Measurements from ENCODE around the gene ELK3. TPM values are rescaled to one million over a fixed set of nuclear protein-coding genes. Genes with fewer than 3 reads are reported as not detected.
A peak's percentile ranks its signal among the peaks of the same experiment; 100 is the strongest.

The ELK3 gene
- total RNA-seq, 1 donor from 2014 or later: 31.9 TPM

- DNase-seq (ENCODE audit: low read depth, low spot score): no peak
Observed at GRCh38 chr12:96234591-96235483, 40.7 kb downstream of the ELK3 start.

GRCh38 chr12:96235484-96235826 lies 41.3 kb downstream of the ELK3 start:
- DNase-seq (ENCODE audit: low read depth, low spot score): no peak

GRCh38 chr12:96236221-96236822 lies 42.1 kb downstream of the ELK3 start:
- no peak for DNase-seq (ENCODE audit: low read depth, low spot score)

- DNase-seq (ENCODE audit: low read depth, low spot score): no peak
Observed at GRCh38 chr12:96237035-96237434, 42.9 kb downstream of the ELK3 start.

- DNase-seq (ENCODE audit: low read depth, low spot score): peak; percentile 88
Observed at GRCh38 chr12:96237465-96238077, 43.4 kb downstream of the ELK3 start.

DNA sequence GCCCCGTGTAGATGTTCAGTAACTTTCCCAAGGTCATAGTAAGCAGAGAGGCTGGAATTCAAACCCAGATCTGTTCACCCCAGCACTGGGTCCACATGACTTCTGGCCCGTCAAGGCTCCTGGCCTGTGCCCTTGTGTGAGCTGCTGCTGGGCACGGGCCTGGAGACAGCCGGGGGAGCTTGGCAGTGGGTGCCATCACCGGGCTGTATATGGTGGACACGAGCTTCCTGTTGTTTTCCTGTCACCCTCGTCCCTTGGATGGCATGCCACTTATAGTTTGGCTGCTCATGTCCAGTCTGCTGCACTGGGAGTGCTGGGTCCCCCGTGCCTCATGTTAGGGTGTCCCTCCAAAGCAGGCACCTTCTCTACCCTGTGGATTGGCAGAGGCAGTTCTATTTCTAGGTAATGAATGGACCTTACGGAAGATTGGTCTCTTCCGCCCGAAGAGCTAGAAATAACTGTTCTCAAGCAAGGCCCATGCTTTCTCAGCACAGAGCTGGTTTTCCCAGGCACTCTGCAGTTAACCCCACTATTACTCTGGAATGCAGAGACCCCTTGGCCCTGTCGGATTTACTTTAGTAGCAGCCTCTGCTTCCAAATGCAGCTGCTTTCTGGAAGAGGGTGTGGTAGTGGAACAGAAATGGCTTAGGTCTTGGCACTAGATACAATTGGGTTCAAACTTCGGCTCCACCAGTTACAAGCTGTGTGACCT lies 44.3 kb downstream of the ELK3 start:
- DNase-seq (ENCODE audit: low read depth, low spot score): no peak

DNA sequence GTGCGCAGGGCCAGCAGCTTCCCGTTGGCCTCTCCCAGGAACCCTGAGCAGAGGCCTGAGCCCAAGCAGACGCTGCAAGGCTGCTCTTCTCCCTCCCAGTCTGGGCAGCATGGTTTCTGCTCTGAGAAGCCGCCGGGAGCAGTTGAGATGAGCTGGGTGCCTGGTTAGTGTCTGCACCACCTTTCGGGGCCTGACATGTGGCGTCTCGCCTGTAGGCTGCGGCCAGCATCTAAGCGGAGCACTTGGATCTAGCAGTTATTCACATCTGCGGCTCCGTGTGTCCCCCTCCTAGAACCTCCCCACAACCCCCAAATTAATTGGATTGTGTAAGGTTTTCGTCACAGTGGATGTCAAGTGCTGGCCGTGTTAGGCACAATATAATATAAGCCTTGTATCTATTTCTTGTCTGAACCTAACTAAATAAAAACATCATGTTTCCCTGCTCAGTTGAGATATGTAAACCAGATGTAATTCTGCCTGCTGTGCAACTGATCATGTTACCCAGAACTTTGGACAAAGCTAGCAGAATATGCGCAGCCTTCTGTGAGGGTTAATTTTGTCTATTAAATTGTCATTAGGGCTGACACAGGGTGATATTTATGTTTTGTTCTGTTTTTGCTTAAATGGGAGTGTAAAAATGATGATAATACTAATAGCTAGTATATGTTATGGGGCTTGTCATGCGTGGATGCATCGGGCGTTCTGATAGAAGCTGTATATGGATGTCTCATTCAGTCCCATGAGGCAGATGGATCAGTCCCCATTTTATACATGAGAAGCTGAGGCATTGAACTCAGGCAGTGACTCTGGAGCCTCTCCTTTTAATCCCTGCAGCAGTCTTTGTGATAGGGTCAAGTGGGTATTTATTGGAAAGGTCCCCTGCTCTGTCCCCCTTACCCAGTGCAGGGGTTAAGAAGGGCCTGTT lies 45.8 kb downstream of the ELK3 start:
- DNase-seq (ENCODE audit: low read depth, low spot score): no peak

GRCh38 chr12:96240656-96241055 lies 46.5 kb downstream of the ELK3 start:
- DNase-seq (ENCODE audit: low read depth, low spot score): no peak

DNA sequence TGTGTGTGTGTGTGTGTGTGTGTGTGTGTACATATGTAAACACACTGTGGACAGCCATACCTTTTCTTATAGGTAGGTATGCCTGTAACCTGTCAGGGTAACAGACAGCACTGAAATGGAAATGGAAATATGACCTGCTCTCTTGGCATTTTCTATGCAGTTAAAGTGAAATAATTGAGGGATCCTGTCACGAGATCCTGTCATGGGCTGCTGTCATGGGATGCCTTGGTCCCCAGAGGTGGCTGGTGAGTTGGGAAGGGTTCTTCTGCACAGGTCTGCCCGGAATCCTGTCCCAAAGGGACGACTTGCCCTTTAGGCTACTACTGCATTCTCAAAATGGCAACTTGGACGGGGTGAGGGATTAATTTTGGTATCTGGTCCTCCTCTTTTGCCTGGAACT lies 47.3 kb downstream of the ELK3 start:
- no peak for DNase-seq (ENCODE audit: low read depth, low spot score)

GRCh38 chr12:96241846-96242256 lies 47.7 kb downstream of the ELK3 start:
- no peak for DNase-seq (ENCODE audit: low read depth, low spot score)

- DNase-seq (ENCODE audit: low read depth, low spot score): no peak
Observed at GRCh38 chr12:96242597-96242996, 48.4 kb downstream of the ELK3 start.

GRCh38 chr12:96244826-96245225 lies 50.7 kb downstream of the ELK3 start:
- DNase-seq (ENCODE audit: low read depth, low spot score): no peak

DNA sequence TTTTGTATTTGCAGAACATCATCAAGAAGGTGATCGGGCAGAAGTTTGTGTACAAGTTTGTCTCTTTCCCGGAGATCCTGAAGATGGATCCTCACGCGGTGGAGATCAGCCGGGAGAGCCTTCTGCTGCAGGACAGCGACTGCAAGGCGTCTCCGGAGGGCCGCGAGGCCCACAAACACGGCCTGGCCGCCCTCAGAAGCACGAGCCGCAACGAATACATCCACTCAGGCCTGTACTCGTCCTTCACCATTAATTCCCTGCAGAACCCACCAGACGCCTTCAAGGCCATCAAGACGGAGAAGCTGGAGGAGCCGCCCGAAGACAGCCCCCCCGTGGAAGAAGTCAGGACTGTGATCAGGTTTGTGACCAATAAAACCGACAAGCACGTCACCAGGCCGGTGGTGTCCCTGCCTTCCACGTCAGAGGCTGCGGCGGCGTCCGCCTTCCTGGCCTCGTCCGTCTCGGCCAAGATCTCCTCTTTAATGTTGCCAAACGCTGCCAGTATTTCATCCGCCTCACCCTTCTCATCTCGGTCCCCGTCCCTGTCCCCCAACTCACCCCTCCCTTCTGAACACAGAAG lies 52.8 kb downstream of the ELK3 start:
- DNase-seq (ENCODE audit: low read depth, low spot score): no peak

GRCh38 chr12:96247563-96247962 lies 53.4 kb downstream of the ELK3 start:
- no peak for DNase-seq (ENCODE audit: low read depth, low spot score)

GRCh38 chr12:96248136-96248931 lies 54.2 kb downstream of the ELK3 start:
- DNase-seq (ENCODE audit: low read depth, low spot score): no peak

- no peak for DNase-seq (ENCODE audit: low read depth, low spot score)
Observed at GRCh38 chr12:96249196-96250118, 55.3 kb downstream of the ELK3 start.

- DNase-seq (ENCODE audit: low read depth, low spot score): no peak
Observed at GRCh38 chr12:96250119-96250685, 56.0 kb downstream of the ELK3 start.

- peak; percentile 98 for DNase-seq (ENCODE audit: low read depth, low spot score)
Observed at GRCh38 chr12:96255077-96255476, 60.9 kb downstream of the ELK3 start.
